Left kidney (tissue), 2 donors: ENCODE results near the gene ULK1. TPM values are rescaled to one million over a fixed set of nuclear protein-coding genes. Genes with fewer than 3 reads are reported as not detected.

Experiments
- DNase-seq: peaks from one replicate; pipeline ENCODE4 v3.0.0-alpha.2; 2013
- polyA plus RNA-seq: library from polyadenylated mRNA; unstranded; fragments of 120-200 nt; gene quantifications from one replicate; pipeline ENCODE4 v1.2.1, GENCODE V29; 2013; ENCODE audit not compliant: insufficient read length

The ULK1 gene
- polyA plus RNA-seq, 1 donor: 26.8 TPM

DNA sequence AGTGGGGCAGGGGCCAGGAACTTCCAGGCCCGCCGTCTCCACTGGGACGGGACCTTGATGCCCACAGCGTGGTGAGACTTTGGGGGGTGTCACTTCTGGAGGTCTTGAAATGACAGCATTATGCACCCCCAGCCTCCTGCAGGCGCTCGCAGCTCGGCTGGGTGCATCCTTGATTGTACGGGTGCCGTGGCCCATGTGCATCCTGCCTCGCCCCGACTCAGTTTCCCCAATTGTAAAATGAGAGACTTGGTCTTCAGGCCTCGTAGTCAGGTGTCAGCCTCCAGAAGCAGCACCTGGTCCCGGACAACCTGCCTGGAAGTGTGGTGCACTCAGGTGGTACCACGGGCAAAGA, 25.7 kb downstream of the ULK1 start:
- no peak for DNase-seq

- DNase-seq: no peak
Observed at GRCh38 chr12:131920902-131921840, 26.7 kb downstream of the ULK1 start.

DNA sequence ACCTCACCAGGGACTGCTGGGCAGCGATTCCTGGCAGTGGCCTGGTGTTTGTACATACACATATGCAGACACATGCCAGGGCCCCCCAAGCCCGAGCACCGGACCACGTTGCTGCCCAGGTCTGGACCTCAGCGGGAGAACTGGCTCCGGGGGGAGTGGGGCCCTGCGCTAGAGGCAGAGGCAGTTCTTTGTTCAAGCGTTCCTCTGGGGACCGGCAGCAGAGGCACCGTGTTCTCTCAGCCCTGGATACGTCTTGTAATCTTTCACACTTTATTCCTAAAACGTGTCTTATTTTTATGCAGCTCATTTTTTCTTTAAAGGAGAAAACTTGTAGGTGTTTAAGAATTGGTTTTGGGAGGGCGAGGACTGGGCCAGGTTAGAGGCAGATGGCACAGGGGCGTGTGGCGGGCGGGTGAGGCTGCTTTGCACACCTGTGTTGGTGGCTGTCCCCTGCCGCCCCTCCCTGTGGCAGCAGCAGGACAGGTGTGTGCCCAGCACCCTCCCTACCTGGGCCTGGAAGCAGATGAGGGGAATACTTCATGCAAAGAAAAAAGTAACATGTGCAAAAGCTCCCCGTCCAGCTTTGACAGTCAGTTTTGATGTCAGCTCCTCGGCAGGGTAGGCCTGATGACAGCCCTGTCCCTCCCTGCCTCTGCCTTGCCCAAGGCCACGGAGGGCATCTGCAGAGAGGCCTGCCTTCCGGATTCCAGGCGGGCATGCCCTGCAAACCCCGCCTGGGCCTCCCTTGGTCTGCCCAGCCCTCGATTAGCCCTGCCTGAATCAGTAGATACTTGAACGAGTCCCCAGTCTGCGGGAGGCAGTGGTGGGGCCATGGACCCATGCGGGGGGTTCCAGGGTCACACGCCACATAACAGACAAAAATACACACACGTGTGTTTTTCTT, 27.7 kb downstream of the ULK1 start:
- DNase-seq: no peak

DNA sequence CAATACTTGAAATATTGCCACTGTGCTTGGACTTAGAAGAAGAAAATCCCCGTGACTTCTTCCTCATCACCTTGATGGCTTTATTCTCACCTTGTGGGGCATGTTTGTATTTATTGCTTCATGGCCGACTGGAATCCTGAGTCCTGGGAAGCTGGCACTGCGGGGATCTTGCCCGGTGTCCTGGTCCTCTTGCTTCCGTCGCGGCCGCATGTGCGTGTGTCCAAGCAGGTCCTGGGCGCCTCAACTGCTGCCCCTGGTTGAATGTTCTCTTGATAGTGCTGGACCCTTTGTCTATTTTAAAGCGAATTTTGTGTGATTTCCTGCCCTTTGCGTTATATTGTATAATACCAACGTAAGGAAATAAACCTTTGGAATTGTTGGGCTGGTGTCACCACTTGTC, 28.4 kb downstream of the ULK1 start:
- DNase-seq: no peak

GRCh38 chr12:131923260-131923659, 28.8 kb downstream of the ULK1 start:
- no peak for DNase-seq

- DNase-seq: no peak
Observed at GRCh38 chr12:131927110-131928079, 33.0 kb downstream of the ULK1 start.

DNA sequence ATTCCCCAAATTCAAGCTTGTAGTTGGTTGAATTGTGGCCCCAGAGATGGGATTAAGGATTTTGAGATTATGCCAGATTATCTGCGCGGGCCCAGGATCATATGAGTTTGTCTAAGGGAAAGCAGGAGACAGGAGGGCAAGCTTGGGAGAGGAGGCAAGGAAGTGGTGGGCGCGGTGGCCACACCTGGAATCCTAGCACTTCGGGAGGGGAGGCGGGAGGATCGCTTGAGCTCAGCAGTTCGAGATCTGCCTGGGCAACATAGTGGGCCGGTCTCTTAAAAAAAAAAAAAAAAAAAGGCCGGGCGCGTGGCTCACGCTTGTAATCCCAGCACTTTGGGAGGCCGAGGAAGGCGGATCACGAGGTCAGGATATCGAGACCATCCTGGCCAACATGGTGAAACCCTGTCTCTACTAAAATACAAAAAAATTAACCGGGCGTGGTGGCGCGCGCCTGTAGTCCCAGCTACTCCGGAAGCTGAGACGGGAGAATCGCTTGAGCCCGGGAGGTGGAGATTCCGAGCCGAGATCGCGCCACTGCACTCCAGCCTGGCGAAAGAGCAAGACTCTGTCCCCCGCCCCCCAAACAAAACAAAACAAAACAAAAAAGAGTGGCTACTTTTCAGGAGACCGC, 33.8 kb downstream of the ULK1 start:
- no peak for DNase-seq

DNA sequence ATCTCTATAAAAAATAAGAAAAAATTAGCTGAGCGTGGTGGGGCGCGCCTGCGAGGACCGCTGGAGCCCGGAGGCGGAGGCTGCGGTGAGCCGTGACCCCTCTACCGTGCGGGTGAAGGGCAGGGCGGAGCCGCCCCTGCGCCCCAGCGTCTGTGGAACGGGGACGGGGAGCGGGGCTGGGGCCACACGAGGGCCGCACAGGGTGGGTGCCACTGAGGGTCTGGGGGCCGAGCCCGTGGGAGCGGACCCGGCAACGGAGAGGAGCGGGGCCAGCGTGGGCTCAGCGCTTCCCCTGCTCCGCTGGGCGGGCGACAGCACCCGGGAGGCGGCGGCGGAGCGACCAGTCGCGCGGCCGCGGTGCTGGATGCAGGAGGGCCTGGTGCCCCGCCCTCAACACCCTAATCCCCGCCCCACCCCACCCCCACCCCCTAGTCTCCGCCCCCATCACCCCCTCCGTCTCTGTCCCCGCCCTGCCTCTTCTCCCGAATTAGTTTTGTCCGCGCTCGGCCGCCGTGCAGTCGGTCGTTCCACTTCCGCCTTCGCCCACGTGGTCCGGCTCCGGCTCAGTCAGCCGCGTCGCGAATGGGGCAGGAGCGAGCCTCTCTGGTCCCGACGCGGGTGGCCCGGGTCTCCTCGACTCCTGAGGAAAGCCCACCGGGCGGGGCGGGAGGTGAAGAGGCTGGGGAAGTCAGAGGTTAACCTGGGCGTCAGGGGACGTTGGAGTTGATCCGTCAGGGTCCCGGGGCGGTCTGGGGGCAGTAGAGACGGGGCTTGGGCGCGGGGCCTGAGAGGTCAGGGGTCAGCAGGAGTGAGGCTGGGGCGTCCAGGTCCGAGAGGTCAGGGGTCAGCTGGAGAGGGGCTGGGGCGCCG, 34.5 kb downstream of the ULK1 start, which contains the start of gene PUS1:
TSS of gene PUS1 (plus strand) at position 566 of the 870 bp plus-strand sequence. CDS start 447 bp downstream, outside the sequence.
- DNase-seq: peak; percentile 90

- DNase-seq: no peak
Observed at GRCh38 chr12:131929581-131930456, 35.4 kb downstream of the ULK1 start.

- DNase-seq: no peak
Observed at GRCh38 chr12:131930510-131930909, 36.1 kb downstream of the ULK1 start.

GRCh38 chr12:131933387-131933786, 39.0 kb downstream of the ULK1 start:
- no peak for DNase-seq

DNA sequence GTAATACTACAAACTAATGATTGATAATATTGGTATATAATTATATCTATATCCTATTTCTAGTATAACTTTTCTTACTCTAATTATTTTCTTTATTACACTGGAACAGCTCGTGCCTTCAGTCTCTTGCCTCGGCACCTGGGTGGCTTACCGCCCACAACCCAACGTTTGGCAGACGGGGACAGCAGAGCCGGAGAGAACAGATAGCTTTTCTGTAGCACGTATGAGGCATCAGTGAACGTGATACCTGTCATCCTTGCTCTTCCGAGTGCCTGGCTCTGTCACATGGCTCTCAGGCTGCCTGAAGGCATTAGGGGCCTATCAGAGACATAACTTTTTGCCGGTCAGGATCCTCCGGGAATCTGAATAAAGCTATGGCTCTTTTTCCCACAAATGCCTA, 40.1 kb downstream of the ULK1 start:
- DNase-seq: no peak

DNA sequence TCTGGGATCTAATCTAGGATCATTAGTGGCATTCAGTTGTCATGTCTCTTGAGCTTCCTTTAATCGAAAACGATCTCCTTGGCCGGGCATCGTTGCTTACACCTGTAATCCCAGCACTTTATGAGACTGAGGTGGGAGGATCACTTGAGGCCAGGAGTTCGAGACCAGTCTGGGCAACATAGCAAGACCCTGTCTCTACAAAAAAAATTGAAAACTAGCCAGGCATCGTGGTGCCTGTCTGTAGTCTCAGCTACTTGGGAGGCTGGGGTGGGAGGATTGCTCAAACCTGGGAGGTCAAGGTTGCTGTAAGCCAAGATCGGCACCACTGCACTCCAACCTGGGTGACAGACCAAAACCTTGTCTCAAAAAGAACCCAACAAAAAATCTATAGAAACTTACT, 43.7 kb downstream of the ULK1 start:
- no peak for DNase-seq

GRCh38 chr12:131939007-131939406, 44.6 kb downstream of the ULK1 start:
- no peak for DNase-seq

DNA sequence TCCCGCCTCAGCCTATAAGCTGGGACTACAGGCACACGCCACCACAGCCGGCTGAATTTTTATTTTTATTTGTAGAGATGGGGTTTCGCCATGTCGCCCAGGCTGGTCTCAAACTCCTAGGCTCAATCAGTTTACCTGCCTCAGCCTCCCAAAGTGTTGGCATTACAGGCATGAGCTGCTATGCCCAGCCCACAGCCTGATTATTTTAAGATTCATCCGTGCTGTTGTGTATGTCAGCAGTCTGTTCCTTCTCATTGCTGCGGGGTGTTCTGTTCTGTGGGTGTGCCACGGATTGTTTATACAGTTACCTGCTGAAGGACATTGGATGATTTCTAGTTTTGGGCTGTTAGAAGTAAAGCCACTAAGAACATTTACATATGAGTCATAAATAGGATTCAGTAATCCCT, 45.7 kb downstream of the ULK1 start:
- no peak for DNase-seq

DNA sequence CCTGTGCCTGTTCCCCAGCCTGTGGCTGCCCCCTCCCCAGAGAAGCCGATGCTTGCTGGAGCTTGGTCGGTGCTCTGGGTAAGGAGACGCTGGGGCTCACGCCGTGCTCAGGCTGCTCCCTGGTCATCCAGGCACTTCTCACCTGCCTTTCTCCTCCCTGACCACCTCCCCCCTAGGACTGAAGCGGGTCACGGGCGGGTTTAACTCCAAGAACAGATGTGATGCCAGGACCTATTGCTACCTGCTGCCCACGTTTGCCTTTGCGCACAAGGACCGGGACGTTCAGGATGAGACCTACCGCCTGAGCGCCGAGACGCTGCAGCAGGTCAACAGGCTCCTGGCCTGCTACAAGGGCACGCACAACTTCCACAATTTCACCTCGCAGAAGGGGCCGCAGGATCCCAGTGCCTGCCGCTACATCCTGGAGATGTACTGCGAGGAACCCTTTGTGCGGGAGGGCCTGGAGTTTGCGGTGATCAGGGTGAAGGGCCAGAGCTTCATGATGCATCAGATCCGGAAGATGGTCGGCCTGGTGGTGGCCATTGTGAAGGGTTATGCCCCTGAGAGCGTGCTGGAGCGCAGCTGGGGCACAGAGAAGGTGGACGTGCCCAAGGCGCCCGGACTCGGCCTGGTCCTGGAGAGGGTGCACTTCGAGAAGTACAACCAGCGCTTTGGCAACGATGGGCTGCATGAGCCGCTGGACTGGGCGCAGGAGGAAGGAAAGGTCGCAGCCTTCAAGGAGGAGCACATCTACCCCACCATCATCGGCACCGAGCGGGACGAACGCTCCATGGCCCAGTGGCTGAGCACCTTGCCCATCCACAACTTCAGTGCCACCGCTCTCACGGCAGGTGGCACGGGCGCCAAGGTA, 46.9 kb downstream of the ULK1 start:
- no peak for DNase-seq

DNA sequence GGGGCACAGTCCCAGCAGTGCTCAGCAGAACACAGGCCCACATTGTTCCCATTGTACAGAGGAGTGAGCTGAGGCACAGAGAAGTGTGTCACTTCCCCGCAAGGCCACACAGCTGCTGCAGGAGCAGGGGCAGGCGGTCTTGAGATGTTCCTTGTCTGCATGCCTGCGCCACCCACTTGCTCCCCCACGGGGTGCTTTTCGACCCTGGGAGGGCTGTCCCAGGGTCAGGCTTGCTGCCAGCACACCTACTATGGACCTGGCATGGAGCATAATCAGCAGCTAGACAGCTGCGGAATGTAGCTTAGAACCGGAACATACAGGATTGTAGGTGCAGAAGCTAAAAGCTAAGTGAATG, 47.5 kb downstream of the ULK1 start:
- no peak for DNase-seq

DNA sequence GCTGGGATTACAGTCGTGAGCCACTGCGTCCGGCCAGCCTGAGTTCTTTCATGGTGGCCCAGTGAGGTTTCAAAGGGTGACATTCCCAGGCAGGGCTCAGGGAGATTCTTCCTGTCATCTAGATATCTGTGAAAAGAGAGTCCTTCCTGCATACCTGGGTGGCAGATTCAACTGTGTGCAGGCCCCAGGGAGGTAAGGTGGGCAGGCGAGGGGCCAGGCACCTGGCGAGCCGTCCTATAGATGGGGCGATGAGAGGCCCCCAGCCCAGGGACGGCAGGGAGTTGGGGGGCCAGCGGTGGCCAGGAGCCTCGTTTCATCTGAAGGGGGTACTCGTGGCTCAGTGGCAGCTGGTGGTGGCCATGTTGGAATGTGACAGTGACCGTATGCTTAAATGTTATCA, 48.2 kb downstream of the ULK1 start:
- no peak for DNase-seq
